ENCODE measurements around the gene ZC3H12D.

ZC3H12D gene

GRCh38 chr6:149414009-149414408, 70.8 kb downstream of the ZC3H12D start:
- DNase-seq (ENCODE audit: low spot score), result no peak

- DNase-seq (ENCODE audit: low spot score), result no peak
Observed at GRCh38 chr6:149410557-149410956, 74.3 kb downstream of the ZC3H12D start.

GRCh38 chr6:149409617-149410016, 75.2 kb downstream of the ZC3H12D start:
- no peak for DNase-seq (ENCODE audit: low spot score)

- no peak for DNase-seq (ENCODE audit: low spot score)
Observed at GRCh38 chr6:149405823-149406765, 78.7 kb downstream of the ZC3H12D start.

- DNase-seq (ENCODE audit: low spot score), result no peak
Observed at GRCh38 chr6:149403534-149403933, 81.3 kb downstream of the ZC3H12D start.

GRCh38 chr6:149400050-149400449, 84.8 kb downstream of the ZC3H12D start, which contains the start of gene SUMO4:
SUMO4 (plus strand) TSS chr6:149400262; CDS start chr6:149400392, 130 bp downstream.
- no peak for DNase-seq (ENCODE audit: low spot score)

DNA sequence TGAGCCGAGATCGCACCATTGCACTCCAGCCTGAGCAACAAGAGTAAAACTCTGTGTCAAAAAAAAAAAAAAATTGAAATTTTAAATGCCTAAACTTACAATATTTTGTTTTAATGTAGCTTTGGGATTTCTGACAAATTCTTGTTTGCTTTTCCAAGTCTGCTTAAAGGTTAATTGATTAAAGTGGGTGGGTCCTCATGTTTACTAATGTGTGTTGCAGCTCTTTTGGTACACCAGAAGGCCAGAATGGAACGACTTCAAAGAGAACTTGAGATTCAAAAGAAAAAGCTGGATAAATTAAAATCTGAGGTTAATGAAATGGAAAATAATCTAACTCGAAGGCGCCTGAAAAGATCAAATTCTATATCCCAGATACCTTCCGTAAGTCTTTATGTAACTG, 87.4 kb downstream of the ZC3H12D start:
- DNase-seq (ENCODE audit: low spot score), result no peak
